DMS114 treated with DMSO at 0.1 percent for 48 hours (cell line): ENCODE data around the gene PCDHB12.
"Not testable (repeated sequence)": the region's sequence is repeated elsewhere in the genome, so short reads cannot be mapped to it uniquely, and the experiment has no call there.

ENCODE experiments used
- DNase-seq: peaks from one replicate; lab custom pipeline; 2025; ENCODE audit not compliant: unreplicated experiment; lab: John Stamatoyannopoulos, UW

Gene PCDHB12

DNA sequence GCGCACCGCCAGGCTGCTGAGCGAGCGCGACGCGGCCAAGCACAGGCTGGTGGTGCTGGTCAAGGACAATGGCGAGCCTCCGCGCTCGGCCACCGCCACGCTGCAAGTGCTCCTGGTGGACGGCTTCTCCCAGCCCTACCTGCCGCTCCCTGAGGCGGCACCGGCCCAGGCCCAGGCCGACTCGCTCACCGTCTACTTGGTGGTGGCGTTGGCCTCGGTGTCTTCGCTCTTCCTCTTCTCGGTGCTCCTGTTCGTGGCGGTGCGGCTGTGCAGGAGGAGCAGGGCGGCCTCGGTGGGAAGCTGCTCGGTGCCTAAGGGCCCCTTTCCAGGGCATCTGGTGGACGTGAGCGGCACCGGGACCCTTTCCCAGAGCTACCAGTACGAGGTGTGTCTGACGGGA is 6.9 kb upstream of the PCDHB12 start:
- DNase-seq: not testable (repeated sequence)

GRCh38 chr5:141210281-141210680 is 1.8 kb downstream of the PCDHB12 start:
- not testable (repeated sequence) for DNase-seq

GRCh38 chr5:141210849-141211248 is 2.3 kb downstream of the PCDHB12 start:
- DNase-seq: not testable (repeated sequence)

- DNase-seq: not testable (repeated sequence)
Measured at GRCh38 chr5:141213656-141214339, 5.3 kb downstream of the PCDHB12 start, which contains the start of gene PCDHB13. TSS of gene PCDHB13 (plus strand) at chr5:141213919. CDS start at chr5:141214124, 205 bp downstream.

GRCh38 chr5:141214583-141214982 is 6.1 kb downstream of the PCDHB12 start:
- not testable (repeated sequence) for DNase-seq

DNA sequence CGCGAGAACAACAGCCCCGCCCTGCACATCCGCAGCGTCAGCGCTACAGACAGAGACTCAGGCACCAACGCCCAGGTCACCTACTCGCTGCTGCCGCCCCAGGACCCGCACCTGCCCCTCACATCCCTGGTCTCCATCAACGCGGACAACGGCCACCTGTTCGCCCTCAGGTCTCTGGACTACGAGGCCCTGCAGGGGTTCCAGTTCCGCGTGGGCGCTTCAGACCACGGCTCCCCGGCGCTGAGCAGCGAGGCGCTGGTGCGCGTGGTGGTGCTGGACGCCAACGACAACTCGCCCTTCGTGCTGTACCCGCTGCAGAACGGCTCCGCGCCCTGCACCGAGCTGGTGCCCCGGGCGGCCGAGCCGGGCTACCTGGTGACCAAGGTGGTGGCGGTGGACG is 7.0 kb downstream of the PCDHB12 start:
- DNase-seq: not testable (repeated sequence)

DNA sequence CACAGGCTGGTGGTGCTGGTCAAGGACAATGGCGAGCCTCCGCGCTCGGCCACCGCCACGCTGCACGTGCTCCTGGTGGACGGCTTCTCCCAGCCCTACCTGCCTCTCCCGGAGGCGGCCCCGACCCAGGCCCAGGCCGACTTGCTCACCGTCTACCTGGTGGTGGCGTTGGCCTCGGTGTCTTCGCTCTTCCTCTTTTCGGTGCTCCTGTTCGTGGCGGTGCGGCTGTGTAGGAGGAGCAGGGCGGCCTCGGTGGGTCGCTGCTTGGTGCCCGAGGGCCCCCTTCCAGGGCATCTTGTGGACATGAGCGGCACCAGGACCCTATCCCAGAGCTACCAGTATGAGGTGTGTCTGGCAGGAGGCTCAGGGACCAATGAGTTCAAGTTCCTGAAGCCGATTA is 7.5 kb downstream of the PCDHB12 start:
- DNase-seq: not testable (repeated sequence)

- peak; percentile 64 for DNase-seq
Measured at GRCh38 chr5:141223112-141223783, 14.7 kb downstream of the PCDHB12 start, which contains the start of gene PCDHB14. TSS of gene PCDHB14 (plus strand) at chr5:141223343. CDS start at chr5:141223506, 163 bp downstream.

DNA sequence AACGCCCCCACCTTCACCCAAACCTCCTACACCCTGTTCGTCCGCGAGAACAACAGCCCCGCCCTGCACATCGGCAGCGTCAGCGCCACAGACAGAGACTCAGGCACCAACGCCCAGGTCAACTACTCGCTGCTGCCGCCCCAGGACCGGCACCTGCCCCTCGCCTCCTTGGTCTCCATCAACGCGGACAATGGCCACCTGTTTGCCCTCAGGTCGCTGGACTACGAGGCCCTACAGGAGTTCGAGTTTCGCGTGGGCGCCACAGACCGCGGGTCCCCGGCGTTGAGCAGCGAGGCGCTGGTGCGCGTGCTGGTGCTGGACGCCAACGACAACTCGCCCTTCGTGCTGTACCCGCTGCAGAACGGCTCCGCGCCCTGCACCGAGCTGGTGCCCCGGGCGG is 16.3 kb downstream of the PCDHB12 start:
- DNase-seq: not testable (repeated sequence)

GRCh38 chr5:141225421-141225820 is 16.9 kb downstream of the PCDHB12 start:
- not testable (repeated sequence) for DNase-seq

- DNase-seq: no peak
Measured at GRCh38 chr5:141234109-141234667, 25.7 kb downstream of the PCDHB12 start.

DNA sequence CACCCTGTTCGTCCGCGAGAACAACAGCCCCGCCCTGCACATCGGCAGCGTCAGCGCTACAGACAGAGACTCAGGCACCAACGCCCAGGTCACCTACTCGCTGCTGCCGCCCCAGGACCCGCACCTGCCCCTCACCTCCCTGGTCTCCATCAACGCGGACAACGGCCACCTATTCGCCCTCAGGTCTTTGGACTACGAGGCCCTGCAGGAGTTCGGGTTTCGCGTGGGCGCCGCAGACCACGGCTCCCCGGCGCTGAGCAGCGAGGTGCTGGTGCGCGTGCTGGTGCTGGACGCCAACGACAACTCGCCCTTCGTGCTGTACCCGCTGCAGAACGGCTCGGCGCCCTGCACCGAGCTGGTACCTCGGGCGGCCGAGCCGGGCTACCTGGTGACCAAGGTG is 27.4 kb downstream of the PCDHB12 start:
- not testable (repeated sequence) for DNase-seq

- no peak for DNase-seq
Measured at GRCh38 chr5:141236516-141237313, 28.2 kb downstream of the PCDHB12 start.

- no peak for DNase-seq
Measured at GRCh38 chr5:141241496-141241895, 33.0 kb downstream of the PCDHB12 start.

- no peak for DNase-seq
Measured at GRCh38 chr5:141245250-141245717, 36.8 kb downstream of the PCDHB12 start, which contains the start of gene PCDHB15. TSS of gene PCDHB15 (plus strand) at chr5:141245395. CDS start at chr5:141245579, 184 bp downstream.

GRCh38 chr5:141246971-141247370 is 38.5 kb downstream of the PCDHB12 start:
- DNase-seq: not testable (repeated sequence)

GRCh38 chr5:141247434-141247833 is 38.9 kb downstream of the PCDHB12 start:
- not testable (repeated sequence) for DNase-seq

GRCh38 chr5:141250576-141250975 is 42.1 kb downstream of the PCDHB12 start:
- no peak for DNase-seq

- no peak for DNase-seq
Measured at GRCh38 chr5:141258464-141258863, 49.9 kb downstream of the PCDHB12 start.

GRCh38 chr5:141258948-141259347 is 50.4 kb downstream of the PCDHB12 start:
- DNase-seq: no peak
